ENCODE measurements around the gene CLIC1. TPM values are rescaled to one million over a fixed set of nuclear protein-coding genes. Genes with fewer than 3 reads are reported as not detected.

The CLIC1 gene
- total RNA-seq, 1 donor from 2014 or later: 234 TPM

- Histone ChIP-seq H2AFZ (replicated peaks) (no peak overlapping the region), H3K4me2 (no peak overlapping the region), H3F3A (ENCODE audit: low read depth) (no peaks in the 10 kb centered on the region), H3K4me3 (no peak overlapping the region), H3K9ac (no peak overlapping the region), H3K27me3 (no peaks in the 10 kb centered on the region), H3K36me3 (no peaks in the 10 kb centered on the region), H3K9me3 (ENCODE audit: low read depth) (no peaks in the 10 kb centered on the region), H4K20me1 (ENCODE audit: low read depth) (peaks cover 3% of the 10 kb centered on the region), H3K79me2 (ENCODE audit: low read depth) (no peaks in the 10 kb centered on the region), H3K27ac (no peak overlapping the region), H3K4me1 (no peaks in the 10 kb centered on the region)
- no peaks in the 10 kb centered on the region for H3K4me1 Mint-ChIP-seq
- no peaks in the 10 kb centered on the region for H3K27me3 Mint-ChIP-seq (ENCODE audit: insufficient read depth, low read depth)
- TF ChIP-seq EZH2phosphoT487 (IDR thresholded peaks at IDR 0.05) (no peak), EZH2 (IDR thresholded peaks at IDR 0.05) (no peak), CTCF (IDR thresholded peaks at IDR 0.05) (no peak)
- H3K27ac Mint-ChIP-seq: no peak overlapping the region
- DNase-seq (ENCODE audit: low spot score): no peak
- no peaks in the 10 kb centered on the region for H3K9me3 Mint-ChIP-seq
- H3K4me3 Mint-ChIP-seq: no peak overlapping the region
- H3K36me3 Mint-ChIP-seq: peaks cover 32% of the 10 kb centered on the region
Measured at GRCh38 chr6:31693535-31693934, 42.8 kb downstream of the CLIC1 start.

DNA sequence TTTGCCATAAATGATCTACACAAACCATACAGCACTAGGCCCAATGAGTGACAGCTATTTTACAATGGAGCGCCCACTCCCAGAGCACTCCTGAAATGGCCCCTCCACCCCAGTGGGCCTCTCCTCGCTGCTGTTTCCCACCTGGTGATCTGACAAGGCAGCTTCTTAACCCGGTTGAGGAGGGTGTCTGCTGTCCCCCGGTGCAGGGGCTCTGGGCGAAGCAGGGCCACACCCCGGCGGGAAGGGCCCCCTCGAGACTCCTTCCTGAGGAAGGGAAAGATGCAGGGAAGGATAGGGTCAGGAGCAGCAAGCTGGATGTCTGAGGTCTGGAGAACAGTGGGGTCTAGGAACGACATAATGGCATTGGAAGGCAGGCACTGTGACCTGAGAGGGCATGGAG is 43.4 kb downstream of the CLIC1 start:
- no peaks in the 10 kb centered on the region for H3K27me3 ChIP-seq
- H2AFZ ChIP-seq (replicated peaks): no peak overlapping the region
- Mint-ChIP-seq H3K4me1 (peaks cover 2% of the 10 kb centered on the region), H3K27ac (no peak overlapping the region), H3K4me3 (no peak overlapping the region), H3K27me3 (ENCODE audit: insufficient read depth, low read depth) (no peaks in the 10 kb centered on the region), H3K9me3 (no peaks in the 10 kb centered on the region), H3K36me3 (peaks cover 32% of the 10 kb centered on the region)
- H3K79me2 ChIP-seq (ENCODE audit: low read depth): no peaks in the 10 kb centered on the region
- H3K9me3 ChIP-seq (ENCODE audit: low read depth): no peaks in the 10 kb centered on the region
- peaks cover 3% of the 10 kb centered on the region for H4K20me1 ChIP-seq (ENCODE audit: low read depth)
- H3F3A ChIP-seq (ENCODE audit: low read depth): no peaks in the 10 kb centered on the region
- TF ChIP-seq EZH2phosphoT487 (IDR thresholded peaks at IDR 0.05) (no peak), EZH2 (IDR thresholded peaks at IDR 0.05) (no peak), CTCF (IDR thresholded peaks at IDR 0.05) (no peak)
- no peak overlapping the region for H3K27ac ChIP-seq
- H3K4me1 ChIP-seq: no peaks in the 10 kb centered on the region
- no peak overlapping the region for H3K4me3 ChIP-seq
- no peak for DNase-seq (ENCODE audit: low spot score)
- H3K4me2 ChIP-seq: no peak overlapping the region
- no peaks in the 10 kb centered on the region for H3K36me3 ChIP-seq
- no peak overlapping the region for H3K9ac ChIP-seq

DNA sequence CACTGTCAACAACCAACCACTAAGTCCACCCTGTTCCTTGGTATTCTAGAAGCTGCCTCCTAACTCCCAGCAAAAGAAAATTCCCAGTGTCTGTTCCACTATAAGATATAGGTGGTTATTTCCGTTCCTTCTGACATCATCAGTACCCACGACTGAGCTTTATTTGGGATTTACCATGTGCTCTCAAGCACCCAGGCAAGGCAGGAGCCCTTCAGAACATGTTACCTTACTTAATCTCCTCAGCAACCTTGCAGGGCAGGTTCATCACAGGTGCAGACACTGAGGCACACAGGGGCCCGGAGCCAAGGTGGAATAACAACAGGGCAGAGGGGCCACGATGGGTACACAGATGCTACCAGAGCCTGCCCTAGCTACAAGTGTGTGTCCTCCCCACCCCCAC is 44.0 kb downstream of the CLIC1 start:
- Histone ChIP-seq H3K27ac (no peak overlapping the region), H4K20me1 (ENCODE audit: low read depth) (peaks cover 3% of the 10 kb centered on the region), H3K4me2 (no peak overlapping the region), H3K4me1 (no peaks in the 10 kb centered on the region), H2AFZ (replicated peaks) (no peak overlapping the region), H3K27me3 (no peaks in the 10 kb centered on the region), H3F3A (ENCODE audit: low read depth) (no peaks in the 10 kb centered on the region), H3K9ac (no peak overlapping the region), H3K4me3 (no peak overlapping the region), H3K9me3 (ENCODE audit: low read depth) (no peaks in the 10 kb centered on the region), H3K79me2 (ENCODE audit: low read depth) (no peaks in the 10 kb centered on the region), H3K36me3 (no peaks in the 10 kb centered on the region)
- Mint-ChIP-seq H3K4me1 (peaks cover 3% of the 10 kb centered on the region), H3K27me3 (ENCODE audit: insufficient read depth, low read depth) (no peaks in the 10 kb centered on the region), H3K27ac (no peak overlapping the region), H3K9me3 (no peaks in the 10 kb centered on the region), H3K4me3 (no peak overlapping the region), H3K36me3 (peaks cover 33% of the 10 kb centered on the region)
- TF ChIP-seq EZH2 (IDR thresholded peaks at IDR 0.05): no peak
- TF ChIP-seq CTCF (IDR thresholded peaks at IDR 0.05): no peak
- TF ChIP-seq EZH2phosphoT487 (IDR thresholded peaks at IDR 0.05): no peak
- DNase-seq (ENCODE audit: low spot score): no peak

All from neural progenitor cell (in vitro differentiated cells).